HG03108 (cell line): ENCODE data around the gene DGCR8.
"Not testable (repeated sequence)": the region's sequence is repeated elsewhere in the genome, so short reads cannot be mapped to it uniquely, and the experiment has no call there.

ENCODE experiments used
- ATAC-seq: cut with Tn5 transposase; IDR thresholded peaks from one replicate; pipeline ENCODE4 v1.9.1; 2021; ENCODE audit warnings: moderate library complexity; ENCODE audit not compliant: unreplicated experiment

The DGCR8 gene

GRCh38 chr22:20149257-20150250 lies 69.5 kb downstream of the DGCR8 start:
- no peak for ATAC-seq

GRCh38 chr22:20150381-20151275 lies 70.6 kb downstream of the DGCR8 start, which contains the start of gene CCDC188:
CCDC188 (minus strand) TSS chr22:20151055; CDS start chr22:20150986, 69 bp downstream.
- ATAC-seq, result no peak

- no peak for ATAC-seq
These were observed 71.2 kb downstream of the DGCR8 start for GRCh38 chr22:20151276-20151588.

GRCh38 chr22:20152464-20152890 lies 72.4 kb downstream of the DGCR8 start:
- no peak for ATAC-seq

GRCh38 chr22:20153945-20154344 lies 73.9 kb downstream of the DGCR8 start:
- no peak for ATAC-seq

- ATAC-seq, result no peak
These were observed 74.7 kb downstream of the DGCR8 start for GRCh38 chr22:20154602-20155187.

- no peak for ATAC-seq
These were observed 75.4 kb downstream of the DGCR8 start for GRCh38 chr22:20155330-20156041.

- ATAC-seq, result no peak
These were observed 76.0 kb downstream of the DGCR8 start for GRCh38 chr22:20156042-20156389.

GRCh38 chr22:20156611-20157429 lies 76.8 kb downstream of the DGCR8 start:
- no peak for ATAC-seq

- no peak for ATAC-seq
These were observed 77.6 kb downstream of the DGCR8 start for GRCh38 chr22:20157430-20158183.

- no peak for ATAC-seq
These were observed 78.5 kb downstream of the DGCR8 start for GRCh38 chr22:20158391-20159036.

- ATAC-seq, result no peak
These were observed 79.0 kb downstream of the DGCR8 start for GRCh38 chr22:20159076-20159475.

- ATAC-seq, result not testable (repeated sequence)
These were observed 79.5 kb downstream of the DGCR8 start for GRCh38 chr22:20159531-20159930.

- no peak for ATAC-seq
These were observed 80.0 kb downstream of the DGCR8 start for GRCh38 chr22:20160041-20160440.
